HG02943 (cell line): Measurements from ENCODE around the gene DIS3L2.

Source experiments
- ATAC-seq: cut with Tn5 transposase; IDR thresholded peaks from one replicate; pipeline ENCODE4 v1.9.1; 2021; ENCODE audit warnings: mild to moderate bottlenecking, low read depth, moderate library complexity; ENCODE audit not compliant: unreplicated experiment

Gene DIS3L2

GRCh38 chr2:232246245-232246644 is 284.7 kb downstream of the DIS3L2 start:
- ATAC-seq, result no peak

GRCh38 chr2:232249096-232249495 is 287.6 kb downstream of the DIS3L2 start:
- no peak for ATAC-seq

GRCh38 chr2:232250246-232251175 is 289.0 kb downstream of the DIS3L2 start:
- ATAC-seq, result no peak

- ATAC-seq, result no peak
Measured at GRCh38 chr2:232255033-232255432, 293.5 kb downstream of the DIS3L2 start.

GRCh38 chr2:232260075-232260474 is 298.6 kb downstream of the DIS3L2 start:
- no peak for ATAC-seq

GRCh38 chr2:232261776-232262175 is 300.3 kb downstream of the DIS3L2 start:
- ATAC-seq, result no peak

GRCh38 chr2:232263295-232263694 is 301.8 kb downstream of the DIS3L2 start:
- no peak for ATAC-seq

GRCh38 chr2:232264081-232264480 is 302.6 kb downstream of the DIS3L2 start:
- no peak for ATAC-seq

GRCh38 chr2:232265329-232265728 is 303.8 kb downstream of the DIS3L2 start:
- no peak for ATAC-seq

GRCh38 chr2:232268636-232269165 is 307.2 kb downstream of the DIS3L2 start:
- ATAC-seq, result no peak

GRCh38 chr2:232269867-232270266 is 308.4 kb downstream of the DIS3L2 start:
- no peak for ATAC-seq

- no peak for ATAC-seq
Measured at GRCh38 chr2:232273903-232274643, 312.6 kb downstream of the DIS3L2 start.

GRCh38 chr2:232275670-232276069 is 314.2 kb downstream of the DIS3L2 start:
- peak; percentile 67 for ATAC-seq

- ATAC-seq, result peak; percentile 71
Measured at GRCh38 chr2:232276084-232276732, 314.7 kb downstream of the DIS3L2 start.

- no peak for ATAC-seq
Measured at GRCh38 chr2:232276733-232277313, 315.3 kb downstream of the DIS3L2 start.

GRCh38 chr2:232278534-232278933 is 317.0 kb downstream of the DIS3L2 start:
- no peak for ATAC-seq

GRCh38 chr2:232280341-232280740 is 318.8 kb downstream of the DIS3L2 start:
- no peak for ATAC-seq

- ATAC-seq, result no peak
Measured at GRCh38 chr2:232281858-232282507, 320.5 kb downstream of the DIS3L2 start.

- ATAC-seq, result no peak
Measured at GRCh38 chr2:232282508-232283055, 321.1 kb downstream of the DIS3L2 start.
